ENCODE data around the gene FBN2.

The FBN2 gene

GRCh38 chr5:128305341-128305740 lies 232.7 kb downstream of the FBN2 start:
- no peak for DNase-seq (ENCODE audit: low read depth in 3 of 3)

- DNase-seq (ENCODE audit: low read depth in 3 of 3): no peak
These were observed 233.3 kb downstream of the FBN2 start for GRCh38 chr5:128304791-128305190.

GRCh38 chr5:128304088-128304487 lies 234.0 kb downstream of the FBN2 start:
- DNase-seq (ENCODE audit: low read depth in 3 of 3): no peak

GRCh38 chr5:128303593-128303992 lies 234.5 kb downstream of the FBN2 start:
- DNase-seq (ENCODE audit: low read depth in 3 of 3): no peak

GRCh38 chr5:128300181-128300580 lies 237.9 kb downstream of the FBN2 start:
- no peak for DNase-seq (ENCODE audit: low read depth in 3 of 3)

- DNase-seq (ENCODE audit: low read depth in 3 of 3): no peak
These were observed 247.7 kb downstream of the FBN2 start for GRCh38 chr5:128290152-128290858.

GRCh38 chr5:128287740-128288139 lies 250.3 kb downstream of the FBN2 start:
- no peak for DNase-seq (ENCODE audit: low read depth in 3 of 3)

- no peak for DNase-seq (ENCODE audit: low read depth in 3 of 3)
These were observed 253.8 kb downstream of the FBN2 start for GRCh38 chr5:128284236-128284635.

- DNase-seq (ENCODE audit: low read depth in 3 of 3): no peak
These were observed 258.7 kb downstream of the FBN2 start for GRCh38 chr5:128279345-128279744.

- no peak for DNase-seq (ENCODE audit: low read depth in 3 of 3)
These were observed 261.4 kb downstream of the FBN2 start for GRCh38 chr5:128276537-128277216.

- no peak for DNase-seq (ENCODE audit: low read depth in 3 of 3)
These were observed 263.6 kb downstream of the FBN2 start for GRCh38 chr5:128274441-128274840.

GRCh38 chr5:128273736-128274135 lies 264.3 kb downstream of the FBN2 start:
- no peak for DNase-seq (ENCODE audit: low read depth in 3 of 3)

GRCh38 chr5:128271859-128272464 lies 266.1 kb downstream of the FBN2 start:
- no peak for DNase-seq (ENCODE audit: low read depth in 3 of 3)

GRCh38 chr5:128271071-128271470 lies 267.0 kb downstream of the FBN2 start:
- no peak for DNase-seq (ENCODE audit: low read depth in 3 of 3)

- DNase-seq (ENCODE audit: low read depth in 3 of 3): no peak
These were observed 273.3 kb downstream of the FBN2 start for GRCh38 chr5:128264564-128265360.

GRCh38 chr5:128263357-128263756 lies 274.7 kb downstream of the FBN2 start:
- no peak for DNase-seq (ENCODE audit: low read depth in 3 of 3)

- no peak for DNase-seq (ENCODE audit: low read depth in 3 of 3)
These were observed 275.1 kb downstream of the FBN2 start for GRCh38 chr5:128262911-128263310.

- DNase-seq (ENCODE audit: low read depth in 3 of 3): no peak
These were observed 278.4 kb downstream of the FBN2 start for GRCh38 chr5:128259607-128260021.

GRCh38 chr5:128258372-128258771 lies 279.7 kb downstream of the FBN2 start:
- DNase-seq (ENCODE audit: low read depth in 3 of 3): no peak

GRCh38 chr5:128257076-128257475 lies 281.0 kb downstream of the FBN2 start:
- no peak for DNase-seq (ENCODE audit: low read depth in 3 of 3)

GRCh38 chr5:128254789-128255188 lies 283.3 kb downstream of the FBN2 start:
- DNase-seq (ENCODE audit: low read depth in 3 of 3): no peak

GRCh38 chr5:128253880-128254279 lies 284.2 kb downstream of the FBN2 start:
- DNase-seq (ENCODE audit: low read depth in 3 of 3): no peak

Data from stimulated activated CD4-positive, alpha-beta T cell treated with anti-CD3 and anti-CD28 coated beads, TNF-alpha, amount 100 ng/mL, for 4 hours (primary cell).